Smooth muscle cell of the brain vasculature (primary cell): ENCODE data around the gene DACH1.

ENCODE experiments used
- DNase-seq: peaks from one replicate; pipeline ENCODE4 v3.0.0-alpha.2; 2012; ENCODE audit warnings: low read depth, low spot score

The DACH1 gene

GRCh38 chr13:71583581-71583980 is 283.4 kb downstream of the DACH1 start:
- DNase-seq: no peak

- no peak for DNase-seq
Measured at GRCh38 chr13:71580614-71581013, 286.4 kb downstream of the DACH1 start.

- DNase-seq: no peak
Measured at GRCh38 chr13:71578048-71578447, 289.0 kb downstream of the DACH1 start.

- DNase-seq: no peak
Measured at GRCh38 chr13:71577127-71577526, 289.9 kb downstream of the DACH1 start.

- no peak for DNase-seq
Measured at GRCh38 chr13:71576571-71576970, 290.4 kb downstream of the DACH1 start.

- no peak for DNase-seq
Measured at GRCh38 chr13:71546881-71547280, 320.1 kb downstream of the DACH1 start.

GRCh38 chr13:71540098-71540497 is 326.9 kb downstream of the DACH1 start:
- no peak for DNase-seq

GRCh38 chr13:71536201-71536600 is 330.8 kb downstream of the DACH1 start:
- DNase-seq: no peak

GRCh38 chr13:71524613-71525304 is 342.2 kb downstream of the DACH1 start:
- DNase-seq: no peak

- no peak for DNase-seq
Measured at GRCh38 chr13:71524245-71524612, 342.8 kb downstream of the DACH1 start.

- DNase-seq: no peak
Measured at GRCh38 chr13:71522941-71523526, 344.0 kb downstream of the DACH1 start.

- no peak for DNase-seq
Measured at GRCh38 chr13:71517004-71517403, 350.0 kb downstream of the DACH1 start.

GRCh38 chr13:71516521-71516920 is 350.5 kb downstream of the DACH1 start:
- DNase-seq: no peak

GRCh38 chr13:71515744-71516038 is 351.3 kb downstream of the DACH1 start:
- DNase-seq: no peak

- DNase-seq: no peak
Measured at GRCh38 chr13:71514900-71515743, 351.9 kb downstream of the DACH1 start.

GRCh38 chr13:71513411-71514033 is 353.5 kb downstream of the DACH1 start:
- no peak for DNase-seq

GRCh38 chr13:71503781-71504180 is 363.2 kb downstream of the DACH1 start:
- DNase-seq: no peak

- no peak for DNase-seq
Measured at GRCh38 chr13:71499944-71500514, 367.0 kb downstream of the DACH1 start.

- no peak for DNase-seq
Measured at GRCh38 chr13:71499235-71499634, 367.8 kb downstream of the DACH1 start.

- no peak for DNase-seq
Measured at GRCh38 chr13:71493189-71493588, 373.8 kb downstream of the DACH1 start.

GRCh38 chr13:71492346-71492871 is 374.6 kb downstream of the DACH1 start:
- no peak for DNase-seq

GRCh38 chr13:71491010-71491409 is 376.0 kb downstream of the DACH1 start:
- no peak for DNase-seq
